Ishikawa (cell line): ENCODE data around the gene LNPEP.

ENCODE experiments used
- CEBPB ChIP-seq: IDR thresholded peaks from 2 replicates; pipeline ENCODE4 v1.6.1; 2012
- EGR1 ChIP-seq: IDR thresholded peaks from 2 replicates; pipeline ENCODE4 v1.6.1; 2012
- EP300 ChIP-seq: IDR thresholded peaks from 2 replicates; pipeline ENCODE4 v1.6.1; 2012; ENCODE audit warnings: borderline replicate concordance
- FOXM1 ChIP-seq: IDR thresholded peaks from 2 replicates; pipeline ENCODE4 v1.6.1; 2012; ENCODE audit warnings: low read depth, borderline replicate concordance
- MAX ChIP-seq: IDR thresholded peaks from 2 replicates; pipeline ENCODE4 v1.6.1; 2012
- NFIC ChIP-seq: IDR thresholded peaks from 2 replicates; pipeline ENCODE4 v1.6.1; 2012
- RAD21 ChIP-seq: IDR thresholded peaks from 2 replicates; pipeline ENCODE4 v1.6.1; 2012; ENCODE audit warnings: low read depth
- REST ChIP-seq: IDR thresholded peaks from 2 replicates; pipeline ENCODE4 v1.6.1; 2012; ENCODE audit warnings: low read depth, mild to moderate bottlenecking
- TAF1 ChIP-seq: IDR thresholded peaks from 2 replicates; pipeline ENCODE4 v1.6.1; 2012; ENCODE audit warnings: low read depth, mild to moderate bottlenecking
- TCF12 ChIP-seq: IDR thresholded peaks from 2 replicates; pipeline ENCODE4 v1.6.1; 2012; ENCODE audit warnings: low read depth
- TEAD4 ChIP-seq: IDR thresholded peaks from 2 replicates; pipeline ENCODE4 v1.6.1; 2012
- USF1 ChIP-seq: IDR thresholded peaks from 2 replicates; pipeline ENCODE4 v1.6.1; 2012
- YY1 ChIP-seq: IDR thresholded peaks from 2 replicates; pipeline ENCODE4 v1.6.1; 2012; ENCODE audit warnings: low read depth
- ZBTB7A ChIP-seq: IDR thresholded peaks from 2 replicates; pipeline ENCODE4 v1.6.1; 2012; ENCODE audit warnings: low read depth

The LNPEP gene

GRCh38 chr5:96969366-96969765 is 33.5 kb downstream of the LNPEP start:
- TF ChIP-seq TEAD4 (no peak), USF1 (no peak), EP300 (no peak), TAF1 (no peak), TCF12 (no peak), FOXM1 (no peak), CEBPB (no peak), EGR1 (no peak), REST (no peak), MAX (no peak), NFIC (no peak), ZBTB7A (no peak), YY1 (no peak)

- TF ChIP-seq NFIC (no peak), EP300 (no peak), YY1 (no peak), FOXM1 (no peak), ZBTB7A (no peak), RAD21 (no peak), TAF1 (no peak), USF1 (no peak), CEBPB (no peak), TCF12 (no peak)
These were observed 36.9 kb downstream of the LNPEP start for GRCh38 chr5:96972599-96973334.

- no peak for TF ChIP-seq FOXM1
- TF ChIP-seq YY1 = no peak
- no peak for TF ChIP-seq REST
- no peak for TF ChIP-seq TEAD4
- no peak for TF ChIP-seq RAD21
- TF ChIP-seq TCF12 = no peak
- TF ChIP-seq NFIC = no peak
- no peak for TF ChIP-seq ZBTB7A
- no peak for TF ChIP-seq CEBPB
- TF ChIP-seq EGR1 = no peak
These were observed 37.9 kb downstream of the LNPEP start for GRCh38 chr5:96973532-96974401.

- no peak for TF ChIP-seq NFIC
- TF ChIP-seq FOXM1 = no peak
- TF ChIP-seq EP300 = no peak
- no peak for TF ChIP-seq MAX
- no peak for TF ChIP-seq TEAD4
- TF ChIP-seq YY1 = no peak
- TF ChIP-seq REST = no peak
- TF ChIP-seq EGR1 = no peak
These were observed 39.8 kb downstream of the LNPEP start for GRCh38 chr5:96975656-96976055.
